Activated naive CD4-positive, alpha-beta T cell treated with anti-CD3 and anti-CD28 coated beads, Interleukin-2, amount 50 U/mL, for 24 hours (primary cell): Measurements from ENCODE around the gene NUP133.
"Not testable (repeated sequence)": the region's sequence is repeated elsewhere in the genome, so short reads cannot be mapped to it uniquely, and the experiment has no call there.

Source experiments
- H3K27ac Mint-ChIP-seq: one replicate; pipeline ENCODE4 v1.8.0; 2021; ENCODE audit warnings: mild to moderate bottlenecking, mixed read lengths
- H3K27me3 Mint-ChIP-seq: one replicate; pipeline ENCODE4 v1.8.0; 2021; ENCODE audit warnings: mixed read lengths
- H3K36me3 Mint-ChIP-seq: one replicate; pipeline ENCODE4 v1.8.0; 2021; ENCODE audit warnings: mixed read lengths
- H3K4me1 Mint-ChIP-seq: one replicate; pipeline ENCODE4 v1.8.0; 2021; ENCODE audit warnings: mixed read lengths
- H3K4me3 Mint-ChIP-seq: one replicate; pipeline ENCODE4 v1.8.0; 2021; ENCODE audit warnings: mild to moderate bottlenecking, mixed read lengths
- H3K9me3 Mint-ChIP-seq: one replicate; pipeline ENCODE4 v1.8.0; 2021; ENCODE audit warnings: mixed read lengths

NUP133 gene

GRCh38 chr1:229397762-229398161 lies 110.4 kb downstream of the NUP133 start:
- Mint-ChIP-seq H3K36me3 (no peaks in the 10 kb centered on the region), H3K4me1 (no peaks in the 10 kb centered on the region), H3K27me3 (peaks cover 12% of the 10 kb centered on the region), H3K4me3 (no peak overlapping the region), H3K9me3 (no peaks in the 10 kb centered on the region), H3K27ac (no peak overlapping the region)

- Mint-ChIP-seq H3K27me3 (peaks cover 13% of the 10 kb centered on the region), H3K4me1 (no peaks in the 10 kb centered on the region), H3K4me3 (no peak overlapping the region), H3K36me3 (no peaks in the 10 kb centered on the region), H3K9me3 (no peaks in the 10 kb centered on the region), H3K27ac (no peak overlapping the region)
Observed at GRCh38 chr1:229396585-229397206, 111.4 kb downstream of the NUP133 start.

DNA sequence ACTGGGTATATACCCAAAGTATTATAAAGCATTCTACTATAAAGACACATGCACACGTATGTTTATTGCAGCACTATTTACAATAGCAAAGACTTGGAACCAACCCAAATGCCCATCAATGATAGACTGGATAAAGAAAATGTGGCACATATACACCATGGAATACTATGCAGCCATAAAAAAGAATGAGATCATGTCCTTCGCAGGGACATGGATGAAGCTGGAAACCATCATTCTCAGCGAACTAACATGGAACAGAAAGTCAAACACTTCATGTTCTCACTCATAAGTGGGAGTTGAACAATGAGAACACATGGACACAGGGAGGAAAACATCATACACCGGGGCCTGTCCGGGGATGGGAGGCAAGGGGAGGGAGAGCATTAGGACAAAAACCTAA lies 113.6 kb downstream of the NUP133 start:
- not testable (repeated sequence) for H3K4me1 Mint-ChIP-seq, H3K4me3 Mint-ChIP-seq, H3K27ac Mint-ChIP-seq, H3K36me3 Mint-ChIP-seq, H3K9me3 Mint-ChIP-seq
- H3K27me3 Mint-ChIP-seq: peaks cover 13% of the 10 kb centered on the region

DNA sequence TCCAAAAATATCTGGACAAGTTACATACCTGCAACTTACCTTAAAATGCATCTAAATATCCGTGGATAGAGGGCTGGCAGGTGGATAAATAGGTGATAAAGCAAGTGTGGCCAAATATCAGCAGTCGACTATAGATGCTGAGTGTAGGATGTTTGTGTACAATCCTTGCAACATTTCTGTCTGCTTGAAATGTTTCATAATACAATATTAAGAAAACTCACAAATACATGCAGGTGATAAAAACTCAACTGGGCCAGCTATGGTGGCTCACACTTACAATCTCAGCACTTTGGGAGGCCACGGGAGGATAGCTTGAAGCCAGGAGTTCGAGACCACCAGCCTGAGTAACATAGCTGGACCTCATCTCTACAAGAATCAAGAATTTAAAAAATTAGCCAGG lies 115.2 kb downstream of the NUP133 start:
- H3K9me3 Mint-ChIP-seq: no peaks in the 10 kb centered on the region
- H3K4me1 Mint-ChIP-seq: no peaks in the 10 kb centered on the region
- peaks cover 11% of the 10 kb centered on the region for H3K27me3 Mint-ChIP-seq
- H3K36me3 Mint-ChIP-seq: no peaks in the 10 kb centered on the region
- H3K4me3 Mint-ChIP-seq: no peak overlapping the region
- H3K27ac Mint-ChIP-seq: no peak overlapping the region
